Activated CD8-positive, alpha-beta T cell treated with anti-CD3 and anti-CD28 coated beads, Interleukin-2, amount 10 ng/mL, durations not matched to agents 7 days and 5 days (primary cell): ENCODE results near the gene LANCL3. TPM values are rescaled to one million over a fixed set of nuclear protein-coding genes. Genes with fewer than 3 reads are reported as not detected.

Experiments
- ATAC-seq: fragments of 150-1000 bp; cut with Tn5 transposase; one replicate; pipeline ENCODE4 v1.10.0; 2021; ENCODE audit warnings: moderate library complexity
- CTCF ChIA-PET: fragments of 350-600 bp; sonication (Branson Sonifier 250); formaldehyde crosslinking; loops from one replicate; lab custom pipeline; 2021; ENCODE audit warnings: antibody characterized with exemption; lab: Charles Lee
- POLR2A ChIA-PET: fragments of 350-600 bp; sonication (Branson Sonifier 250); formaldehyde crosslinking; loops from one replicate; lab custom pipeline; 2021; ENCODE audit warnings: antibody characterized with exemption; lab: Charles Lee
- DNase-seq: peaks from one replicate; pipeline ENCODE4 v3.0.0-alpha.2; 2020
- H3K27ac Mint-ChIP-seq: one replicate; pipeline ENCODE4 v1.8.0; 2021; ENCODE audit warnings: mild to moderate bottlenecking, mixed read lengths
- H3K27me3 Mint-ChIP-seq: one replicate; pipeline ENCODE4 v1.8.0; 2021; ENCODE audit warnings: low read depth, mixed read lengths
- H3K36me3 Mint-ChIP-seq: one replicate; pipeline ENCODE4 v1.8.0; 2021; ENCODE audit warnings: low read depth, mixed read lengths
- H3K4me1 Mint-ChIP-seq: one replicate; pipeline ENCODE4 v1.8.0; 2021; ENCODE audit warnings: low read depth, mixed read lengths
- H3K4me3 Mint-ChIP-seq: one replicate; pipeline ENCODE4 v1.8.0; 2021; ENCODE audit warnings: mild to moderate bottlenecking, mixed read lengths
- H3K9me3 Mint-ChIP-seq: one replicate; pipeline ENCODE4 v1.8.0; 2022; ENCODE audit warnings: mixed read lengths; ENCODE audit not compliant: insufficient read depth
- total RNA-seq, 2 experiments: library from RNA; stranded (reverse); gene quantifications; one replicate each; pipeline ENCODE4 v1.2.3, GENCODE V29; 2021

LANCL3 gene
- total RNA-seq, 2 experiments from 2014 or later: 0.23 to 0.29 TPM

GRCh38 chrX:37726346-37726745 lies 154.9 kb downstream of the LANCL3 start:
- H3K27me3 Mint-ChIP-seq: peaks cover 13% of the 10 kb centered on the region
- ATAC-seq: no peak
- POLR2A ChIA-PET: no interaction called here

More at GRCh38 chrX:37726346-37726745, 154.9 kb downstream of the LANCL3 start:
- Mint-ChIP-seq H3K36me3 (no peaks in the 10 kb centered on the region), H3K4me3 (no peak overlapping the region), H3K27ac (no peak overlapping the region), H3K4me1 (no peaks in the 10 kb centered on the region), H3K9me3 (no peaks in the 10 kb centered on the region)
- CTCF ChIA-PET: no interaction called here
- no peak for DNase-seq

Other genes with a start within 250 kb of the LANCL3 start
- not detected for gene PRRG1, start 222.3 kb upstream of the LANCL3 start, total RNA-seq
- not detected for gene XK, start 114.1 kb downstream of the LANCL3 start, total RNA-seq
- not detected for gene CYBB, start 208.4 kb downstream of the LANCL3 start, total RNA-seq